AG08395 (cell line): Measurements from ENCODE around the gene OTUD1.
A peak's percentile ranks its signal among the peaks of the same experiment; 100 is the strongest.
"Not testable (repeated sequence)": the region's sequence is repeated elsewhere in the genome, so short reads cannot be mapped to it uniquely, and the experiment has no call there.

Experiments
- DNase-seq: peaks from one replicate; pipeline ENCODE4 v3.0.0; 2012; ENCODE audit warnings: mixed read lengths, low spot score

Gene OTUD1

GRCh38 chr10:23438547-23439451, at the start of gene OTUD1:
TSS of gene OTUD1 (plus strand) at chr10:23439075. CDS start at chr10:23439458, 383 bp downstream.
- DNase-seq: peak; percentile 94

- not testable (repeated sequence) for DNase-seq
Measured at GRCh38 chr10:23390408-23390807, 48.5 kb upstream of the OTUD1 start.

GRCh38 chr10:23390809-23391208, 48.1 kb upstream of the OTUD1 start:
- no peak for DNase-seq

- DNase-seq: no peak
Measured at GRCh38 chr10:23391821-23392220, 47.1 kb upstream of the OTUD1 start.

GRCh38 chr10:23395017-23395416, 43.9 kb upstream of the OTUD1 start:
- DNase-seq: no peak

- no peak for DNase-seq
Measured at GRCh38 chr10:23396695-23397094, 42.2 kb upstream of the OTUD1 start.

- no peak for DNase-seq
Measured at GRCh38 chr10:23399701-23400144, 39.2 kb upstream of the OTUD1 start.

GRCh38 chr10:23402856-23403255, 36.0 kb upstream of the OTUD1 start:
- no peak for DNase-seq

GRCh38 chr10:23403278-23403677, 35.6 kb upstream of the OTUD1 start:
- DNase-seq: no peak

GRCh38 chr10:23403719-23404118, 35.2 kb upstream of the OTUD1 start:
- no peak for DNase-seq

GRCh38 chr10:23404461-23404980, 34.4 kb upstream of the OTUD1 start:
- no peak for DNase-seq

GRCh38 chr10:23405540-23405939, 33.3 kb upstream of the OTUD1 start:
- DNase-seq: no peak

- DNase-seq: no peak
Measured at GRCh38 chr10:23406409-23406808, 32.5 kb upstream of the OTUD1 start.

GRCh38 chr10:23408330-23408976, 30.4 kb upstream of the OTUD1 start:
- DNase-seq: peak; percentile 20

- DNase-seq: no peak
Measured at GRCh38 chr10:23412223-23412622, 26.7 kb upstream of the OTUD1 start.

GRCh38 chr10:23413629-23414089, 25.2 kb upstream of the OTUD1 start:
- DNase-seq: no peak

GRCh38 chr10:23414658-23415057, 24.2 kb upstream of the OTUD1 start:
- DNase-seq: no peak

- no peak for DNase-seq
Measured at GRCh38 chr10:23417254-23417653, 21.6 kb upstream of the OTUD1 start.

- no peak for DNase-seq
Measured at GRCh38 chr10:23418051-23418681, 20.7 kb upstream of the OTUD1 start.

- DNase-seq: no peak
Measured at GRCh38 chr10:23419201-23419600, 19.7 kb upstream of the OTUD1 start.

- no peak for DNase-seq
Measured at GRCh38 chr10:23419655-23420329, 19.1 kb upstream of the OTUD1 start.

GRCh38 chr10:23421397-23421796, 17.5 kb upstream of the OTUD1 start:
- no peak for DNase-seq
